ENCODE data around the gene KRTAP19-8.

The KRTAP19-8 gene

GRCh38 chr21:30997541-30997940 is 40.7 kb downstream of the KRTAP19-8 start:
- no peak for TF ChIP-seq CTCF (IDR thresholded peaks at IDR 0.05; ENCODE audit: insufficient read depth, low read depth, low read length, missing control alignments)

GRCh38 chr21:30996728-30997127 is 41.5 kb downstream of the KRTAP19-8 start:
- no peak for TF ChIP-seq CTCF (IDR thresholded peaks at IDR 0.05; ENCODE audit: insufficient read depth, low read depth, low read length, missing control alignments)
- DNase-seq (ENCODE audit: low read depth), result no peak
- H3K4me3 ChIP-seq (ENCODE audit: low read depth, low read length), result no peak overlapping the region

More at GRCh38 chr21:30997541-30997940, 40.7 kb downstream of the KRTAP19-8 start:
- no peak for DNase-seq (ENCODE audit: low read depth)
- no peak overlapping the region for H3K4me3 ChIP-seq (ENCODE audit: low read depth, low read length)

- no peak for DNase-seq (ENCODE audit: low read depth)
- no peak for TF ChIP-seq CTCF (IDR thresholded peaks at IDR 0.05; ENCODE audit: insufficient read depth, low read depth, low read length, missing control alignments)
Measured at GRCh38 chr21:30994932-30995331, 43.3 kb downstream of the KRTAP19-8 start.

DNA sequence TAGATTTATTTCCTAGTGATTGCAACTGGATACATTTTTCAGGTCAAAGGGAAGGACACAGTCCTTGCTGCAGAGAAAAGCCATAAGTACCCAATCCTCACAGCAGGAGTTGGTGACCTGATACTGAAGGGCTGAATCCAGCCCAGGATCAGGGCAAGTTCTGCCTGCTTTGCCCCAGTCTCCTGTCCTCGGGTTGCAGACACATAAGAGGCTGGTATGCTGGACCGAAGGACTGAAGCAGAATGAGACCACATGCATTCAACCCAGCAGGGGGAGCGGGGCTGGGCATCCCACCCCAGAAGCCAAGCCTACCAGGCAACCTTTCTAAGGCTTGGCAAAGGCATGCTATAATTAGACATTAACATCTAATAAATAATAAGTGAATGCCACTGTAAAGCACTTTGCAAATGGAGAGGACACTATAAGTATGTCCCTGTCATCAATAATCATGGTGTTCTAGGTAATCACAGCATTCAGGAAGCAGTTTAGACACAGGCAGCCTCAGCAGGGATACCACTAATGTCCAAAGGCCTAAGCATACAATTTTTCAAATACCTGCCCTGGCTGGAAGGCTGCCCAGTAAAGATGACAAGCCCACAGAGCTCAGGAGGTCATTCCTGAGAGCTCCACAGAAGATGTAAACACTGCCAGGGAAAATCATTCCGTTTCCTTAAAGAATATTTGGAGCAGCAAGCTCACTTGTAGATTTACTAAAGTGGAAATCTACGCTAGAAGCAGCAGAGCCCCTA is 47.6 kb downstream of the KRTAP19-8 start:
- no peak for TF ChIP-seq CTCF (IDR thresholded peaks at IDR 0.05; ENCODE audit: insufficient read depth, low read depth, low read length, missing control alignments)
- DNase-seq (ENCODE audit: low read depth), result no peak
- no peak overlapping the region for H3K4me3 ChIP-seq (ENCODE audit: low read depth, low read length)

More at GRCh38 chr21:30994932-30995331, 43.3 kb downstream of the KRTAP19-8 start:
- H3K4me3 ChIP-seq (ENCODE audit: low read depth, low read length), result no peak overlapping the region

DNA sequence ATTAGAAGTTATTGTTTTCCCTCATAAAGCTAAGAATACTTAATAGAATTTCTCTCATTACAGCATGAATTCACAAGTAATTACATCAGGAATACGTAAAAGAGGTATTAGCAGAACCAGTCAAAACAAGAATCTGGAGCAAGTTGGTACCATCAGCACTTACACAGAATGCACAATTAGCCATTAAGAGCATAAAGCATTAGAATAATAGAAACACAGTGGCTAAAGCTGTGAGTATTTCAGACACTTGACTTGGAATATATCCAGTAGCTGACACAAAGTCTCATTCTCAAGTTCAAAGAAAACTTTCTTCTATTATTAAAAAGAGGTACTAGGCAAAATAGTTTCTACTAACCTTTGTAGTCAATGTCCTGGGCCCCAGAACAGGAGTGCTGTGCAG is 49.6 kb downstream of the KRTAP19-8 start:
- no peak overlapping the region for H3K4me3 ChIP-seq (ENCODE audit: low read depth, low read length)
- DNase-seq (ENCODE audit: low read depth), result no peak
- no peak for TF ChIP-seq CTCF (IDR thresholded peaks at IDR 0.05; ENCODE audit: insufficient read depth, low read depth, low read length, missing control alignments)

All from GM12865 (cell line).